HUES48 (cell line): ENCODE measurements around the gene L3MBTL4.
"Not testable (repeated sequence)": the region's sequence is repeated elsewhere in the genome, so short reads cannot be mapped to it uniquely, and the experiment has no call there.

Experiments
- H3K27ac ChIP-seq: one replicate; pipeline ENCODE4 v1.7.0; 2013; ENCODE audit warnings: low read depth, low read length, inconsistent platforms
- H3K27me3 ChIP-seq: 2 replicates; pipeline ENCODE4 v1.6.1; 2013; ENCODE audit warnings: mild to moderate bottlenecking, low read length; ENCODE audit not compliant: control insufficient read depth, insufficient read depth
- H3K36me3 ChIP-seq: 2 replicates; pipeline ENCODE4 v1.6.1; 2013; ENCODE audit warnings: low read length; ENCODE audit not compliant: control insufficient read depth, insufficient read depth
- H3K4me1 ChIP-seq: 2 replicates; pipeline ENCODE4 v1.6.1; 2013; ENCODE audit warnings: mild to moderate bottlenecking, low read length; ENCODE audit not compliant: control insufficient read depth, insufficient read depth
- H3K4me3 ChIP-seq: 2 replicates; pipeline ENCODE4 v1.5.1; 2013; ENCODE audit warnings: mild to moderate bottlenecking, low read depth, low read length
- H3K9ac ChIP-seq: 2 replicates; pipeline ENCODE4 v1.6.1; 2013; ENCODE audit warnings: mild to moderate bottlenecking, low read depth, low read length, moderate library complexity
- H3K9me3 ChIP-seq: 2 replicates; pipeline ENCODE4 v1.6.1; 2013; ENCODE audit warnings: low read length; ENCODE audit not compliant: control insufficient read depth, insufficient read depth

L3MBTL4 gene

DNA sequence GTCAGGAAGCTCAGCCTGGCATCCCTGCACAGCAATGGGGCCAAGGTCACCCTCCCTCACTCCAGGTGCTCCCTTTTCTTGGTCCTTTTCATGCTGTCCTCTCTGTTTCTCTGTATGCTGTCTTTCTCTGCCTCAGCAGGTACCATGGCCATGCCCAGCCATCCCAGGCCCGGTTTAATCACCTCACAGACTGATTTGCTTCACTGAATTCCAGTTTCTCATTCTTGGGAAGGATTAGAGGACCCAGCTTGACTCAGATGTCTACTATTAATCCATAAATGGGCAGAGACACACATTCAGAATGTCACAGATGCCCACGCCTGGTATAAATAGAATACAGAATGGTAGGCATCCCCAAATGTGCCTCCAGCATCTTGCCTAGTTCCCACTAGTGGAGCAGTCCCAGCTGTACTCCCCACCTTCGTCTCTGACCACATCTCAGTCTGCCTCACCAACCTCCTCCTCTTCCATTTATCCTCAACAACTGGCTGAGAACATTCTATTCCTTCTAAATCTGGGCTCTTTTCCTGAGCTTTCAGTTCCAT is 14.2 kb upstream of the L3MBTL4 start:
- no peak overlapping the region for H3K4me3 ChIP-seq
- no peaks in the 10 kb centered on the region for H3K9me3 ChIP-seq
- H3K27me3 ChIP-seq: no peaks in the 10 kb centered on the region
- no peak overlapping the region for H3K27ac ChIP-seq
- H3K4me1 ChIP-seq: no peaks in the 10 kb centered on the region; the same call in 1 of the 2 replicates
- no peak overlapping the region for H3K9ac ChIP-seq
- H3K36me3 ChIP-seq: no peaks in the 10 kb centered on the region

DNA sequence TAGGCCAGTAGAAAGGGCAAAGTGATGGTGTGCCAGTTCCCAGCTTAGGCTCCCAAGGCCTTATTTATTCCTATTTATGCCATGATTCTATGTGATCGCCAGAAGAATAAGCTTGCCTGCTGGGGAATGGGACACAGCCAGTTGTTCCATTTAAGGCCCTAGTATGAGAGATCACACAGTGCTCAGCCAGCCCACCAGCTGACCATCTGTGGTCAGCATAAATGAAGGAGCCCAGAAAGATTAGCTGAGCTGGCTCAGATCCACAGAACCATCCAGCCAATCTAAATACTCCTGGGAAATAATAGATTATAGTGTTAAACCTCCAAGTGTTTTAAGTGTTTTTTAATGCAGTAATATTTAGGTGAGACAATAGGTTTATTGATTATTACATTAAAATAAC is 12.6 kb upstream of the L3MBTL4 start:
- Histone ChIP-seq H3K4me1 (no peaks in the 10 kb centered on the region; the same call in 1 of the 2 replicates), H3K9ac (no peak overlapping the region), H3K9me3 (no peaks in the 10 kb centered on the region), H3K27ac (no peak overlapping the region), H3K4me3 (no peak overlapping the region), H3K36me3 (no peaks in the 10 kb centered on the region), H3K27me3 (no peaks in the 10 kb centered on the region)

DNA sequence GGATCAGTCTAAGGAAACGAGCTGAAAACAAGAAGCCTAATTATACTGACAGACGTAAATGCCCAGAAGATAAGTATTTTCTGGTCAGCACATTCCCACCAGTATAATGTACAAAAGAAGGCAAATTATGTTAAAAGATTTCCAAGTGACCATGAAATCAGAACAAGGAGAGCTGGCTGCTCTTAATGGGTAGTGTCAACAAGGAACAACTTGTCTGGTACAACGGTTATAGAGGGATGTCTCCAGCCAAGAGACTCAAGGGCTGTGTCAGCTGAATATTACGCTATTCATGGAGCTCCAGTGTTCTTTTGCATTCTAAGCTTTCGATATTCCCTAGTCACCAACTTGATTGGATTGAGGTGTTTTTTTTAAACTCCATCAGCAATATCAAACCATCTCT is 8.6 kb upstream of the L3MBTL4 start:
- Histone ChIP-seq H3K9me3 (no peaks in the 10 kb centered on the region), H3K27ac (no peak overlapping the region), H3K4me1 (no peaks in the 10 kb centered on the region), H3K9ac (no peak overlapping the region), H3K27me3 (no peaks in the 10 kb centered on the region), H3K36me3 (no peaks in the 10 kb centered on the region), H3K4me3 (no peak overlapping the region)

DNA sequence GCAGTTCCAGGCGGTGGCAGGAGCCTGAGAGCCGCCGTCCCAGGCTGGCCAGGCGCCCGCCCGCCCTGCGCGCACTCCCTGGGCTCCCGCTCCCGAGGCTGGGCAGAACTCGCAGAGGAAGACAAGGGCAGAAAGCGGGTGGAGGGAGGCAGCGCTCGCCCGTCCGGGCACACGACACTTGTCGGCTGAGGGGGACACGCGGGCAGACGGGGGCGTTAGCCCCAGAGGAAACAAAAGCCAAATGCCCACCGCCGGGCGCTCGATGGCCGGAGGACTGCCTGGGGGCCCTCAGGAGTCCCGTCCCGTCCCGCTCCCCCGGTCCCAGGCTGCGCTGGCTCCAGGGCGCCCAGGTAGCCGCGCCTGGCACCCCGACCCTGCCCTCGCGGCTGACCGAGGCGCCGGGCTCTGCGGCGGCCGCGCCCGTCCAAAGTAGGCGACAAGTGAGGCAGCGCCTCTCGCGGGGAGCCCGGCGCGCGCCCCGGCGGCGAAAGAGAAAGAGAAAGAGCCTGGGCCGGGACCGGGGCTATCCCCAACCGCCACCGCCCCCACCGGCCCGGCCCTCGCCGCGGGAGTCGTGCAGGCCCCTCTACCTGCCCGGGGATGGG is 491 bp downstream of the L3MBTL4 start:
- H3K36me3 ChIP-seq: no peaks in the 10 kb centered on the region
- H3K27ac ChIP-seq: no peak overlapping the region
- 0 out of 2 replicates have a peak, but pooled peaks cover 4% of the 10 kb centered on the region for H3K4me1 ChIP-seq
- H3K9me3 ChIP-seq: no peaks in the 10 kb centered on the region
- H3K4me3 ChIP-seq: peak overlapping the region; percentile 86
- H3K27me3 ChIP-seq: peaks cover 30% of the 10 kb centered on the region
- peak overlapping the region; percentile 51; the same call in 1 of the 2 replicates for H3K9ac ChIP-seq

DNA sequence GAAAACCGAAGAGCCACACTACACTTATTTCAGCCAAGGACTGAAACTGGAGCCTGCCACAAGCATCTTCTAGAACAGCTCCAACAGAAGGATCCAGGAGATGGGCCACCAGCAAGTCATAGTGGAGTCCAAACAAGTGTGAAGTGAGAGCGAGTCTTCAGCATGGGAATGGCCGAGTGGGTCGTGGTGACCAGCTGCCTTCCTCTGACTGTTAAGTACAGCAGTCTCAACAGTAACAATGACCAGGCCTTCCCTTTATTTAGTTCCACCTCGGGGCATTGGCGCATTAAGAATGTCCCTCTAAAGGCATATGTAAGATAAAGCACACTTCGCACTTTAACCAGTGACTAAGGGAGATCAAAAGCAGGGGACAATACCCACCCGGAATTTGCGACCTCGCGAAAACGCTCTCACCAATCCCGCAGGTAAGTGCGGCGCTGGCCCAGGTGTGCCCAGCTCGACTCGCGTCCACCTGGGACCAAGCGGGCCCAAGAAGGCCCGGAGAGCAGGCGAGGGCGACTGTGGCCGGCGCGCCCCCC is 1.1 kb downstream of the L3MBTL4 start:
- Histone ChIP-seq H3K4me3 (peak overlapping the region; percentile 86), H3K36me3 (no peaks in the 10 kb centered on the region), H3K9ac (peak overlapping the region; percentile 51; the same call in 1 of the 2 replicates), H3K4me1 (0 out of 2 replicates have a peak, but pooled peaks cover 4% of the 10 kb centered on the region), H3K27me3 (peaks cover 30% of the 10 kb centered on the region), H3K27ac (no peak overlapping the region), H3K9me3 (no peaks in the 10 kb centered on the region)

DNA sequence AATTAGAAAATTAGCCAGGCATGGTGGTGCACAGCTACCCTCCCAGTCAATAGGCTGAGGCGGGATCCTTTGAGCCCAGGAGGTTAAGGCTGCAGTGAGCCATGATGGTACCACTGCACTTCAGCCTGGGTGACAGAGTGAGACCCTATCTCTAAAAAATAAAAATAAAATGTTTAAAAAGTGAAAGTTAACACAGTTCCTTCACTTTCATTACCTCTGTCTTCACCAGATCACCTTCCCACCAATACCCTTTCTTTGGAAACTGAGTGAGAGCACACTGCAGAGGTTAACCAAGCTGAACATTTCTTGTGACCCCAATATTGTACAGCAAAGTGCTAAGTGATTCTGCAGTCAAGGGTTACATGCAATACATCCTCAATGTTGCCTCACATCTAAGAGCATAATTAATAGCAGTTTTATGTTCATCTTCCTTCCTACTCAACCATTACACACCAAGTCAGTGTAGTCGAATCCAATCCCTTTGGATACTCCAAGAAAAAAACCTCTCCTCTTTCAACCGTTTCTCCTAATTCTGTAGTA is 1.7 kb downstream of the L3MBTL4 start:
- Histone ChIP-seq H3K27ac (no peak overlapping the region), H3K4me3 (no peak overlapping the region), H3K9ac (no peak overlapping the region), H3K27me3 (peaks cover 30% of the 10 kb centered on the region), H3K4me1 (0 out of 2 replicates have a peak, but pooled peaks cover 4% of the 10 kb centered on the region), H3K9me3 (no peaks in the 10 kb centered on the region), H3K36me3 (no peaks in the 10 kb centered on the region)

DNA sequence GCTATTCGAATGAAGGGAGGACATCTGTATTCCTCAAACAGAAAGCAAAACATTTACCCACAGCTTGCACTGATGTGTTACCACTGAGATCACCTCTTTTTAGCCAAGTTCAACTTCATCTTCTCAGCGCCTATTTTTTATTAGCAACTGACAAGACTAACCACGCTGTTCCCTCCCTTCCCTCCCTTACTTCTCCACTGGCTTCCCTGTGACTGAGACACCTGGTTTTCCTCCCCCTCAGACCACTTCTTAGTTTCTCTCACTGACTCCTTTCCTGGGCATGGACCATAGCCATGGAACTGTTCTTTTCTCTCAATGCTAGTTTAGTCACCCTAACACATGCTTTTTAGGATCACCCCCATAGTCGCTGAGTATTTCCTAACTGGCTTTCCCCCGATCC is 3.3 kb downstream of the L3MBTL4 start:
- no peak overlapping the region for H3K27ac ChIP-seq
- no peak overlapping the region for H3K4me3 ChIP-seq
- peaks cover 8% of the 10 kb centered on the region; the same call in 1 of the 2 replicates for H3K4me1 ChIP-seq
- no peaks in the 10 kb centered on the region for H3K36me3 ChIP-seq
- no peak overlapping the region for H3K9ac ChIP-seq
- H3K9me3 ChIP-seq: no peaks in the 10 kb centered on the region
- H3K27me3 ChIP-seq: peaks cover 30% of the 10 kb centered on the region

DNA sequence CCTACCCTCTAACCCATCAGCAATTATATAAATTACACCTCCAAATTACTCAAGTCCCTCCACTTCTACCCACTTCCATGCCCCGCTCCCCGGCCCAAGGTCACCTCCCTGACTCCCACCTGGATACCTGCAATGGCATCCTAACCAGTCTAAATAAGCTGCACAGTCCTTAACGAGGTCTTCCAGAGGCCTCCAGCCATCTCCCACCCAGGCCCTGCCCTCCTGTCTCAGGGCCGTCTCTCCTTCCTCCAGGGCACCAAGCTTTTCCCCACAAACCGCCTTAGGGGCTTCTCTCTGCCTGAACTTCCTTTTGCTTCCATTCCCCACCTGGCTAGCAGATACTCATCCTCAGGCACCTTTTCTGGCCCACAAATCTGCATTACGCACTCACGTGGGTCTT is 4.8 kb downstream of the L3MBTL4 start:
- H3K9ac ChIP-seq: no peak overlapping the region
- H3K36me3 ChIP-seq: no peaks in the 10 kb centered on the region
- peaks cover 8% of the 10 kb centered on the region; the same call in 1 of the 2 replicates for H3K4me1 ChIP-seq
- H3K9me3 ChIP-seq: no peaks in the 10 kb centered on the region
- H3K27me3 ChIP-seq: peaks cover 25% of the 10 kb centered on the region
- no peak overlapping the region for H3K27ac ChIP-seq
- H3K4me3 ChIP-seq: no peak overlapping the region

DNA sequence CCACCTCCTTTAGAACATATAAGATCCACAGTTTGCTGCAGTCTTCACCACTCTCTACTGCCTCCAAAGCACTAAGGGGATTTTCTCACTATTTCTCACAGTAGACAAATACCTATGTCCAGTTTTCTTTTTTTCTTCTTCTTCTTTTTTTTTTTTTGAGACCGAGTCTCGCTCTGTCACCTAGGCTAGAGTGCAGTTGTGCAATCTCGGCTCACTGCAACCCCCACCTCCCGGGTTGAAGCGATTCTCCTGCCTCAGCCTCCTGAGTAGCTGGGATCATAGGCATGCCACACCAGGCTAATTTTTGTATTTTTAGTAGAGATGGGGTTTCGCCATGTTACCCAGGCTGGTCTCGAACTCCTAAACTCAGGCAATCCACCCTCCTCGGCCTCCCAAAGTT is 6.2 kb downstream of the L3MBTL4 start:
- H3K9me3 ChIP-seq, H3K9ac ChIP-seq, H3K36me3 ChIP-seq, H3K27ac ChIP-seq, H3K4me1 ChIP-seq, H3K4me3 ChIP-seq: not testable (repeated sequence)
- H3K27me3 ChIP-seq: peaks cover 18% of the 10 kb centered on the region

DNA sequence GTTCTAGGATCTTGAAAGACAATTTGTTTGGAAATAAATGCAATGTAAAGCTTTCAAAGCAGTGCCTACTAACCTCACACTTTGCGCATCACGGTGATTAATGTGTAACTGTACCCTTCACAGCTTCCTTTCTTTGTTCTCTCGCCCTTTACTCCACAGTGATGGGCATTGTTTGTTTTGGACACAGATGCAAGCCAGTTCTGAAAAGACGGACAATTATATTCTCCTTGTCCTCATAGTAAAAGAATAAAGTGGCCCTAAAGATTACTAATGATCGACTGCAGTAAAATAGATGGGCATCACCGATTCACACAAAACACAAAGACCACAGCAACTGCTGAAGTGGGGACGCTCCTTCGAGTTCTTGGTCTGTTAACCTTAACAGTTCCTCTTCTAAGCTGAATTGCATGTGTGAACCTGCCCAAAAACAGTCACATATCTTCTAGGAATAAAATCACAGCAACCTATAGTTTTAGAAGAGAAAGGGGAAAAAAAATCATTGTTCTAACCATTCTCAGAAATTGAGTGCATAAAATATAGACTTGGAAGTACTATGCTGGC is 7.7 kb downstream of the L3MBTL4 start:
- Histone ChIP-seq H3K9ac (no peak overlapping the region), H3K4me1 (peaks cover 8% of the 10 kb centered on the region; the same call in 1 of the 2 replicates), H3K4me3 (no peak overlapping the region), H3K27ac (no peak overlapping the region), H3K27me3 (0 out of 2 replicates have a peak, but pooled peaks cover 2% of the 10 kb centered on the region), H3K9me3 (no peaks in the 10 kb centered on the region), H3K36me3 (no peaks in the 10 kb centered on the region)
